Endometrial microvascular endothelial cells (primary cell): ENCODE measurements around the gene ROBO3. TPM values are rescaled to one million over a fixed set of nuclear protein-coding genes. Genes with fewer than 3 reads are reported as not detected.

Source experiments
- in situ Hi-C: cut with HindIII; loops from 2 replicates; pipeline ENCODE4 v1.10.0; 2017; ENCODE audit warnings: low sequenced_read_pairs, low pct_unique_long_range_greater_than_20kb; ENCODE audit errors: inconsistent ontology term
- total RNA-seq: library from RNA; depleted of rRNA; stranded (reverse); fragments of >200 nt; gene quantifications from one replicate; pipeline ENCODE4 v1.2.3, GENCODE V29; 2015; ENCODE audit errors: inconsistent ontology term

ROBO3 gene, protein sequence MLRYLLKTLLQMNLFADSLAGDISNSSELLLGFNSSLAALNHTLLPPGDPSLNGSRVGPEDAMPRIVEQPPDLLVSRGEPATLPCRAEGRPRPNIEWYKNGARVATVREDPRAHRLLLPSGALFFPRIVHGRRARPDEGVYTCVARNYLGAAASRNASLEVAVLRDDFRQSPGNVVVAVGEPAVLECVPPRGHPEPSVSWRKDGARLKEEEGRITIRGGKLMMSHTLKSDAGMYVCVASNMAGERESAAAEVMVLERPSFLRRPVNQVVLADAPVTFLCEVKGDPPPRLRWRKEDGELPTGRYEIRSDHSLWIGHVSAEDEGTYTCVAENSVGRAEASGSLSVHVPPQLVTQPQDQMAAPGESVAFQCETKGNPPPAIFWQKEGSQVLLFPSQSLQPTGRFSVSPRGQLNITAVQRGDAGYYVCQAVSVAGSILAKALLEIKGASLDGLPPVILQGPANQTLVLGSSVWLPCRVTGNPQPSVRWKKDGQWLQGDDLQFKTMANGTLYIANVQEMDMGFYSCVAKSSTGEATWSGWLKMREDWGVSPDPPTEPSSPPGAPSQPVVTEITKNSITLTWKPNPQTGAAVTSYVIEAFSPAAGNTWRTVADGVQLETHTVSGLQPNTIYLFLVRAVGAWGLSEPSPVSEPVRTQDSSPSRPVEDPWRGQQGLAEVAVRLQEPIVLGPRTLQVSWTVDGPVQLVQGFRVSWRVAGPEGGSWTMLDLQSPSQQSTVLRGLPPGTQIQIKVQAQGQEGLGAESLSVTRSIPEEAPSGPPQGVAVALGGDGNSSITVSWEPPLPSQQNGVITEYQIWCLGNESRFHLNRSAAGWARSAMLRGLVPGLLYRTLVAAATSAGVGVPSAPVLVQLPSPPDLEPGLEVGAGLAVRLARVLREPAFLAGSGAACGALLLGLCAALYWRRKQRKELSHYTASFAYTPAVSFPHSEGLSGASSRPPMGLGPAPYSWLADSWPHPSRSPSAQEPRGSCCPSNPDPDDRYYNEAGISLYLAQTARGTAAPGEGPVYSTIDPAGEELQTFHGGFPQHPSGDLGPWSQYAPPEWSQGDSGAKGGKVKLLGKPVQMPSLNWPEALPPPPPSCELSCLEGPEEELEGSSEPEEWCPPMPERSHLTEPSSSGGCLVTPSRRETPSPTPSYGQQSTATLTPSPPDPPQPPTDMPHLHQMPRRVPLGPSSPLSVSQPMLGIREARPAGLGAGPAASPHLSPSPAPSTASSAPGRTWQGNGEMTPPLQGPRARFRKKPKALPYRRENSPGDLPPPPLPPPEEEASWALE (N-terminal part only)
- total RNA-seq = 9.9 TPM

DNA sequence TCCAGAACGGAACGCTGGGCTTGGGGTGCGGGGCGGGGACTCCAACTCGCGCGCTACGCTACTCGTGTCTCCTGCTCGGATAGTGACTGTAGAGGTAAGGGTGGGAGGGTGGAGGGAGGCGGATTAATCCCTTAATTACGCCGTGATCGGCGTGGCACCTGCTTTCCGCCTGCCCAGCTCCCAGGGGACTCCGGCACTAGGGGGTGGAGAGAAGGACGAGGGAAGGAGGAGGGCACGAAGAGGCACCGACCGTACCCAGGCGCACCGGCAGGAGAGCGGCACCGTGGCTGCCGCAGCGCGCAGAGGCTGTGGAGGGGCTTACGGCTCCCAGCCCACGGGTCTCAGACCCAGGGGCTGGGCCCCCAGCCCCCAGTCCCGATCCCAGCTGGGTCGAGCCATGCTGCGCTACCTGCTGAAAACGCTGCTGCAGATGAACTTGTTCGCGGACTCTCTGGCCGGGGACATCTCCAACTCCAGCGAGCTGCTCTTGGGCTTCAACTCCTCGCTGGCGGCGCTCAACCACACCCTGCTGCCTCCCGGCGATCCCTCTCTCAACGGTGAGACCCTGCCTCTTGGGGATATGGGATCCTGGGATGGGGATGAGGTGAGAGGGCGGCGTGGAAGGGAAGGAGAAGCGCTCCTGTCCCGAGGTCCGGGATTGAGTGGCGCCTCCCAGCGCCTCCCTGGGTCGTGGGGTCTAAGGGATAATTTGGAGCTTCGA lies at the start of gene ROBO3:
TSS of gene ROBO3 (plus strand) at position 252 of the 721 bp plus-strand sequence. CDS start at position 398, 146 bp downstream.
- in situ Hi-C loops = no loop called here

DNA sequence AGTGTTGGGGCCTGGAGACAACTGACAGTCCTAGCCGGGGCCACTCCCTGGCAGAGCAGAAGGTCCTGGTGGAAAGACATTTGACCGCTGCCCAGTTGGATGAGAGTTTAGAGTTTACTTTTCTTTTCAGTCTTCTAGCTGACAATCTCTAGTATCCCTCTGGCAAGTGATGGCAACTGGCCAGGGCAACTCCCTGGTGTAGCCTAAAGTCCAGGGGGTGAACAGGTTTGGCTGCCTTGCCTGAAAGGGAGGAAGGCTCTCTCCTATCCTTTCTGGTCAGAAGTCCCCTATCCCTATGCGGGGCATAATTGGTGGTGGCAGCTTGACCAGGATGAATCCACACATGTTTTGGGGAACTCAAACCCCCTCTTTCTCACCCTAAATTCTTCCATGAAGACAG lies 48.2 kb upstream of the ROBO3 start:
- in situ Hi-C loops = no loop called here

DNA sequence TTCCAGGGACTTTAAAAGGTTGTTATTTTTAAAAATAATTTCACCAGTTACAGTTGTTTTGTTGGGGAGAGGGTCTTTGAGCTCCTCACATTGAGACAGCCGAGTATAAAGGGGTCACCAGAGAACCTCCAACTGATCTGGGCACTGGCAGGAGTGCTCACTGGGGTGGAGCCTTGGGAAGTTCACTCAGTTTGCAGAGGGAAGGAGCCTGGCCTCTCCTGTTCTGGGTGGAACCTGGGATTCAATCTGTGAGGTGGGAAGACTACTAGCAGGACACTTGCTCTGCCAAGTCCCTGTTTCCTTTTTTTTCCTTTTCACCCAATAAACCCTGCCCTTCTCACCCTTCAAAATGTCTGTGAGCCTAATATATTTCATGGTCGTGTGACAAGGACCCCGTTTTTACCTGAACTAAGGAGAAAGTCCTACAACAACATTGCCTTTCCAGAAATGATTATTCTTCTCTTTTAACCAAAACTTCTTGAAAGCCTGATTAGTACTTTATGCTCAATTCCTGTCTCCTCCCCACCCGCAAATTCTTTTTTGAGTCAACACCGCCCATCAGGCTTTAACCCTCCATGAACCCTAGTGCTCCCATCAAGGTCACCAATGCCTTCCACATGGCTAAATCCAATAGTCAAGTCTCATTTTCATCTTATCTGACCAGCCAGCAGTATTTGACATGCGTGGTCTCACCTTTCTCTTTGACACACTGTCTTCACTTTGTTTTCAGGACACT lies 43.1 kb upstream of the ROBO3 start:
- in situ Hi-C loops = no loop called here

DNA sequence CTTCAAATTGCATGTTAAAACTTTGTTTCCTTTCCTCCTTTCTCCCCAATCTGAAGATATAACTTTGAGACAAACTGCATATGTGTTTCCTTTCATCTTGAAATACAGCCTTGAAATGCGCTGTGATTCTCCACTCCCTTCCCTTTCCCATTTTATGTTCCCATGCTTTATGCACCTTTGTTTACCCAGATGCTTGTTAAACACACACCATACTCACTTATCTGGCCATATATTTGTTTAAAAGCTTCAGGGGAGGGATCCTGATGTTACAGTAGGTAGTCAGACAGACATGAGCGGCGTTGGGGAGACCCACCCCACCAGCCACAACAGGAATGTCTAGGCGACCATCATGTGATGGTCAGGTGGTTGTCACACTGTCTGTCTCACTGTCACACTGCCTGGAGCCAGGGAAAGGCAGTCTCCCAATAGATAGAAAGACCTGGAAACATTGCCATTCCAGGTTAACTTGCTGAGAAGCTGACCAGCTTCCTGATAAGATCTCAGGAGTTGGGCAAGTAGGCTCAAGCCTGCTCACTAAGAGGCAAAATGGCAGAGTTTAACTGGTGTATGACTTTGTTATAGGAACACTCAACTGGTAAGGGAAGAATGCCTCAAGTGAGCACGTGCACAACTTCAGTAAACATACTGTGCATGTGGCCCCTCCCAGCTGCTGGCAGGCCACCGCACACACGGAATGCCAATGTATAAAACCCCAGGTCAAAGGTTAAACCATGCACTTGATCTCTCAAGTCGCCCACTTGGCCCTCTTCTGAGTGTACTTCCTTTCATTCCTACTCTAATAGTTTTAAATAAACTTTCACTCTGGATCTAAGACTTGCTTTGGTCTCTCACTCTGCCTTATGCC lies 41.5 kb upstream of the ROBO3 start:
- in situ Hi-C loops = no loop called here

DNA sequence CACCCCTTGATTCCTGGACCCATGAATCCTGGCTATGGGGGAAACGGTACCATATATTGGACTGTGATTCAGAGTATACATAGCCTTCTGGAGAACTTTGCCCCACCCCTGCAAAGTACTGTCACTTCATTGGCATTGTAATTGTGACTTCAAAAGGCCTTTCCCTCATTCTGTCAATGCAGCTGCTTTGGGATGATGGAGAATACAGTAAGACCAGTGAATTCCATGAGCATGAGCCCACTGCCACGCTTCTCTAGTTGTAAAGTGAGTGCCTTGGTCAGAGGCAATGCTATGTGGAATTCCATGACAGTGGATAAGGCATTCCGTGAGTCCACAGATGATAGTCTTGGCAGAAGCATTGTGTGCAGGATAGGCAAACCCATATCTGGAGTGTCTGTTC lies 39.4 kb upstream of the ROBO3 start:
- in situ Hi-C loops = no loop called here

DNA sequence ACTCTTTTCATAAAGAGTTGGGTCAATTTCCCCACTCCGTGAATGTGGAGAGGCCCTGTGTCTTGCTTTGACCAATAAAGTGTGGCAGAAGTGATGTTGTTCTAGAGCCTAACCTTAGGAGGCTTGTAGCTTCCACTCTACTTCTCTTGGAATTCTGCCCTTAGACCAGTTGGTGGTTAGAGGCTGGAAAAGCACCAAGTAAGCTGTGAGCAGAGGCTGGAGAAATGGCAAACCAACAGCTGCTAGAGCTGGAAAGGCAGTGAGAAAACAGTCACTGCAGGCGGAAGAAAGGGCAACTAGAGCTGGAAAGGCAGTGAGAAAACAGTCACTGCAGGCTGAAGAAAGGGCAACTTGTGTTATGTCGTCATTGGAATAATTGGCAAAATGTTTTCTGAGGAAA lies 35.2 kb upstream of the ROBO3 start:
- in situ Hi-C loops = no loop called here

DNA sequence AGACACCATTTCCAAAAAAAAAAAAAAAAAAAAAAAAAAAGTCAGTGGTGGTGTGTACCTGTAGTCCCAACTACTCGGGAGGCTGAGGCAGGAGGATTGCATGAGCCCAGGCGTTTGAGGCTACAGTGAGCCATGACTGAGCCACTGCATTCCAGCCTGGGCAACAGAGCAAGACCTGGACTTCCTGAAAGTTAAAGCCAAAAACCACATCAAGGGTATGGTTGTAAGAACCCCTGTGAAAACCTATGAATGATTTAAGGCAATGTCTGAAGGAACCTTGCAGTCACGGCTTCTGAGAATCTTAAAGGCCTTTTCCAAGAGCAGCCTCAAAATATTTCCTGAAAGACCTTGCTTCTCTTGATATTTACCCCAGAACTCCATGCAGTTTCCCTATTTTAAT lies 34.5 kb upstream of the ROBO3 start:
- in situ Hi-C loops = no loop called here

DNA sequence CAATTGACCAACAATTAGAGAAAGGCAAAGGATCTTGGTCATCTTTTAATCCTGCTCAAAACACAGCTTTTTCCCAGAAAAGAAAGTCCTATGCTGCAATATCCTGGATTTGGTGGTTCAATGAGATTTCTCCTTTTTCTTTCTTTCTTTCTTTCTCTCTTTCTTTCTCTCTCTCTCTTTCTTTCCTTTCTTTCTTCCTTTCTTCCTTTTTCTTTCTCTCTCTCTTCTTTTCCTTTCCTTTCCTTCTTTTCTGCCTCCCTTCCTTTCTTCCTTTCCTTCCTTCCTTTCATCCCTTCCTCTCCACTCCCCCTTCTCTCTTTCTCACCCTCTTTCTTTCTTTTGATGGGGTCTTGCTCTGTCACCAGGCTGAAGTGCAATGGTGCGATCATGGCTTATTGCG lies 33.3 kb upstream of the ROBO3 start:
- in situ Hi-C loops = no loop called here

DNA sequence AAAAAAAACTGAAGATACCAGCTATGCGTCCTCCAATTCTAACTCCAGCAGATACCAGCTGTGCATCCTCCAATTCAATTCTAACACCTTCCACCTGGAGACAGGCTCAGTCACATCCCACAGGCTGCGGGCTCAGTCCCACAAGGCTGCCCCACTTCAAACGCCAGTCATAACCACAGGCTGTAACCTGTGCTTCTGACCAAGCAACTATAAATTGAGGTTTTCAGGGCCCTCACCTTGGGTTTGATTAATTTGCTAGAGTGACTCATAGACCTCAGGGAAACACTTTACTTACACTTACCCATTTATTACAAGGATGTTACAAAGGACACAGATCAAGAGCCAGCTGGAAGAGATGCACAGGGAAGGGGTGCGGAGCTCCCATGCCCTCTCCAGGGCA lies 32.7 kb upstream of the ROBO3 start:
- in situ Hi-C loops = no loop called here

DNA sequence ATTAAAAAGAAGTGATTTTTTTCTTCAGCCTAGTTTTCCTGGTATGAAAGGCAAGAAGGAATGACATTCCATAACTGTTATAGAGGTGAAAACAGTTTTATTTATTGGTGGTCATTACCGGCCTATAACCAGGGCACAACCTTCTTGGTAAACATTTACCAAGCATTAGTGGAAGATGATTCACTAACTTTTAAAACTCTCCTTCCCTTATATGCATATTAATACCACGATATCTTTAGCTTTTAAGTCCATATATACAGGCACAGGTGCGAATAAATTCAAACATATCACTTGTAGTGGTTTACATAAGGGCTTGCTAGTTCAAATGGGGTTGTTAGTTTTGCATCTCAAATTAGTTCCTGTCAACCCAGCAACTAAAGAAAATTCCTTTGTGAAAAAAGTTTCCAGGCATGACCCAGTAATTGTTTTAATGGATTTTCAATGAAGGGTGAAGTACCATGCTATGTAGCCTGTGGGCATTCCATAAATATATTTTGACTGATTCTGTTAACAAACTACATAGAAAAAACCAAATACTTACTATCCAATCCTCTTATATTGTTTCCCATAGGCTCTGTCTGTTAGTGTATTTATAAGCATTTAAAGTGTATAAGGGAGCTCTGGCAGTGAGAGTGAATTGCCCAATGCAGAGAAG lies 30.6 kb upstream of the ROBO3 start:
- in situ Hi-C loops = no loop called here

DNA sequence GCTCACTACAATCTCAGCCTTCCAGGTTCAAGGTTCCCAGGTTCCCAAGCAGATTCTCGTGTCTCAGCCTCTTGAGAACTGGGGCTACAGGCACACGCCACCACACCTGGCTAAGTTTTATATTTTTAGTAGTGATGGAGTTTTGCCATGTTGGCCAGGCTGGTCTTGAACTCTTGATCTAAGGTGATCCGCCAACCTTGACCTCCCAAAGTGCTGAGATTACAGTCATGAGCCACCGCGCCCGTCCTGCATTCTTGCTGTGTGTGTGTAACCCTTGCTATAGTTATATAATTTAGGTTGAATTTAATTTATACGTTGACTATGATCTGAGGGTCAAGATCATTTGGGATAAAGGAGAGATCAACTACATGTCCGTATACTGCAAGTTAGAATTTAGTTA lies 29.3 kb upstream of the ROBO3 start:
- in situ Hi-C loops = no loop called here

DNA sequence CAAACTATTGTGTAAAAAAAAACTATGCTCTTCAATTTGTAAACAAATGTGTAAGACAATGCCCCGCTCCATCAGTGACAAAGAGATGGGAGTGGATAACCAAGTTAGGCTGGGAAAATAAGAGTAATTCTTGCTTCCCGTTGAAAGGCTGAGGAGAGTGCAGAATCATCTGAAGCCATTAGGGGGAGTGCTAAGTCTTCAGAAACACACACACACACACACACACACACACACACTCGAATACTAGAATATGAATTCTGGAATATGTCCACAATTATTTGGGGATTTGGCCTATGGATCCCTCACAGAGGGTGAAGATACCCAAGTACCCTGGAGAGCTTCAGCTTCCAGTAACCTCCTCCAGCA lies 27.8 kb upstream of the ROBO3 start:
- in situ Hi-C loops = no loop called here

DNA sequence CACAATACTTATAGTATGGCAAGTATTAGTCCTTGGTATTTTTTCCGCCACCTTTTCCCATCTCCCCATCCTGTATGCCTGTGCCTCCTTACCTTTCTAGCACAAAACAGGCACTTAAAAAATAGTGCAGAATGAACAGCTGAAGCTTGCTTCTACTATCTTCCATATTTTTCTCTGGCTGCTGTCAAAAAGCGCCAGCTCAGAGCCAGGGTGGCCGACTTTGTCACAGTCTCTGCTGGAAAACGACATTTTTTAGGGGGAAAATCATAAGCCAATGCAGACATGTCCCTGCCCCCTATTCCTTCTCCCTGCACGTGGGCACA lies 26.5 kb upstream of the ROBO3 start:
- in situ Hi-C loops = no loop called here

DNA sequence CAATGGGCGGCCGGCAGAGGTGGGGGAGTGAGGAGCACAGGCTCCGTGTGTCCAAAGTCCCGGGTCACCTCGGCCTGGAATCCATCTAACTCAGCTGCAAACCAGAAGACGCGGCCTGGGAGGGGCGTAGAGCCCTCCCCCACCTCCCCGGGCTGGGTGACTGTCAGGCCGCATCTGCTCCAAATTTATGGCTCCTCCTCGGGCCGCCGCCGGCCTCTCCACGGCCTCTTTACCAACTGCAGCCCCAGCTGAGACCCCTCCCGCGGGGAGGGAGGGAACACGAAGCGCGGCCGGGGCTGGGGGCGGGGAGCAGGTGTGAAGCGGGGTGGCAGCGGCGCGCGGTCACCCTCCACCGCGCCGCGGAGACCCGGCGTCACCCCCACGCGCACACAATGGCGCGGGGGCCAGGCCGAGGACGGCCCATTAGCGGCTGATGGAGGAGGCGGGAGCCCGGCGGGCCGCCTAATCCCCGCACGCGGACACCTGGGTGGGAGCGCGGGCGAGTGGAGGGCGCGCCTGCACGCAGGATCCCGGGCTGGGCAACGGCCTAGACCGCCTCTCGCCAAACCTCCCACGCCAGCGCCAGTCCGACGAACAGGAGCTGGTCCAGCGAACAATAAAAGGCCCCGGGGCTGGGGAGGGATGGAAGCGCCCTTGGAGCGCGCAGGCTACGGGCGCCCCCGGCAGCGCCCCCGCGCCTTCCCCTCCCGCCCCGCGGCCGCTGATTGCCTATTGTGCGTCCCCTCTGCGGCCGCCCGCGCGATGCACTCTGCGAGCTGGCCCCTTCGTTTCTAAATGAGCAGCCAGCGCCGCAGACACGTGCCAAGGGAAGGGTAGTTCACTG lies 25.9 kb upstream of the ROBO3 start:
- in situ Hi-C loops = no loop called here

DNA sequence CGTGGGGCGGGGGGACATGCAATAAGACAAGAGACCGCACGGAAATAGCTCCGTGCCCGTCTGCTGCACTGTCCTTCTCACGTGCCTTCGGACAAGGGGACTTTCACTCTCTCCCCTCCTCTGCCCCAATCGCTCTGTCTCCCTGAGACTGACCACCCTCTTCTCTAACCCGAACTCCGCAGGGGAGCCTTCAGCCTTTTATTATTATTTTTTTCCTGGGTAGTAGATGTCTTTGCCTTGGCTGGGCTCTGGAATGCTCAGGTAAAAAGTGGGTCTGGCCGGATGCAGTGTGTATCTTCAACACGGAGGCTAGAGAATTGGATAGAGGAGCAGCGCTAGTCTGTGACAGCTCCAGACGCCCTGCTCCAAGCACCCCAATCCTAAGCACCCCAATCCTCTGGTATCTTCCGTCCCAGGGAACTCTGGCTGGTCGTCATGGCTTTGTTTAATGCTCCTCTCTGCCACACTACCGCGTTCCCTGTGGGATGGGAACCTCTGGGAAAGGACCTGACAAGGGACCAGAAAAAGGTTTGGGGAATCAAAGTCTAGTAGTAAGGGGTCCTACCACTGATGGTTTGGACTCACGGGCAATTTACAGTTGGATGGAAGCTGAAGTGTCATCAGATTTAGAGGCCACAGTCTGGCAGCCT lies 25.1 kb upstream of the ROBO3 start:
- in situ Hi-C loops = no loop called here

DNA sequence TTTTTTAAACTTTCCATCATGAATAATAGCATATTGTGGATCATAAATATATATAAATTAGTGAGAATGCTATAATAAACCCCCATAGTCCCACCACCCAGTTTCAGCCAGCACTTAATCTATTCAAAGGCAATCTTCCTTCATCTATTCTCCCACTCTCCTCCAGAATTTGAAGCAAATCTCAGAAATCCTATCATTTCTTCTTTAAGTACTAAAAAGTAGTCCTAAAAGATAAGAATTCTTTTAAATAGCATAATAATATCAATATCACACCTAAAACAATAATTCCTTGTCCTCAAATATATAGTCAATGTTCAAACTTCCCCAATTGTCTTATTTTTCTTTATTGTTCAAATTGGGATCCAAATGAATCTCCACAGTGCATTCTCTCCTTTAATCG lies 24.6 kb upstream of the ROBO3 start:
- in situ Hi-C loops = no loop called here
